HCT116 (cell line): Measurements from ENCODE around the gene CHST3. TPM values are rescaled to one million over a fixed set of nuclear protein-coding genes. Genes with fewer than 3 reads are reported as not detected.

Experiments used
- ATAC-seq: fragments of 200-7000 bp; cut with Tn5 transposase; 2 replicates; pipeline ENCODE4 v1.9.1; 2020; ENCODE audit warnings: mild to moderate bottlenecking, moderate library complexity
- BruUV-seq: library from RNA; stranded (reverse); fragments of 400-500 nt; replicated peaks from 2 replicates; lab custom pipeline; 2021; lab: Mats Ljungman, UMichigan
- CTCF ChIA-PET: fragments of 300-600 bp; sonication (Branson Sonifier 250); formaldehyde crosslinking; loops from one replicate; lab custom pipeline; 2021; ENCODE audit warnings: antibody characterized with exemption; lab: Charles Lee
- POLR2A ChIA-PET: fragments of 300-600, 350-600 bp; sonication (Branson Sonifier 250); formaldehyde crosslinking; loops from one replicate; lab custom pipeline; 2021; ENCODE audit warnings: antibody characterized with exemption; lab: Charles Lee
- RAD21 ChIA-PET, 2 experiments: fragments of 300-600 bp; sonication (Branson Sonifier 250); formaldehyde crosslinking; loops; one replicate each; lab custom pipeline; 2023; ENCODE audit warnings: low total read pairs in 2 of 2; ENCODE audit not compliant: uncharacterized antibody in 2 of 2, unreplicated experiment in 2 of 2, low non-redundant PET in 1 of 2; lab: Charles Lee
- DNase-seq: peaks from one replicate; pipeline ENCODE4 v3.0.0-alpha.2; 2010; ENCODE audit warnings: low read depth, low spot score
- H2AFZ ChIP-seq: fragments of 200-600 bp; shearing (Covaris generic), sonication (generic); 2 replicates; pipeline ENCODE4 v1.6.1; 2017; ENCODE audit warnings: low read depth, mixed run types, mixed read lengths, antibody characterized with exemption, low read length; ENCODE audit not compliant: poor library complexity, severe bottlenecking
- H3K27ac ChIP-seq: 2 replicates; pipeline ENCODE4 v1.5.1; 2012; ENCODE audit warnings: low read depth, low read length
- H3K27me3 ChIP-seq: fragments of 200-600 bp; sonication (generic); 2 replicates; pipeline ENCODE4 v1.6.1; 2016; ENCODE audit warnings: mixed run types, low read length, mixed read lengths; ENCODE audit not compliant: insufficient read depth
- H3K36me3 ChIP-seq, 2 experiments: fragments of 200-500 bp in 1 of 2; fragments of 200-600 bp in 1 of 2; sonication (Bioruptor generic) in 1 of 2; sonication (generic) in 1 of 2; 2 replicates each; pipeline versions ENCODE4 v1.5.1 to v1.6.1; 2014 to 2016; ENCODE audit warnings: low read length in 2 of 2, inconsistent platforms in 1 of 2, mixed read lengths in 1 of 2, mixed run types in 1 of 2; ENCODE audit not compliant: insufficient read depth in 2 of 2, control insufficient read depth in 1 of 2
- H3K4me1 ChIP-seq, 2 experiments: fragments of 200-600 bp in 1 of 2; sonication (generic) in 1 of 2; 2 replicates each; pipeline versions ENCODE4 v1.5.1 to v1.6.1; 2012 to 2017; ENCODE audit warnings: low read length in 2 of 2, inconsistent platforms in 1 of 2, mild to moderate bottlenecking in 1 of 2, mixed read lengths in 1 of 2, mixed run types in 1 of 2, moderate library complexity in 1 of 2; ENCODE audit not compliant: insufficient read depth in 2 of 2, control insufficient read depth in 1 of 2
- H3K4me2 ChIP-seq: fragments of 200-600 bp; sonication (generic); 2 replicates; pipeline ENCODE4 v1.6.1; 2017; ENCODE audit warnings: mixed run types, low read length, mixed read lengths
- H3K4me3 ChIP-seq, 2 experiments: fragments of 200-600 bp in 1 of 2; sonication (generic) in 1 of 2; replicated peaks in 1 of 2; 2 replicates each; pipeline ENCODE4 v1.5.1; 2011 to 2016; ENCODE audit warnings: low read length in 2 of 2, control low read depth in 1 of 2, low read depth in 1 of 2, mild to moderate bottlenecking in 1 of 2, mixed read lengths in 1 of 2, mixed run types in 1 of 2
- H3K79me2 ChIP-seq: fragments of 200-600 bp; sonication (generic); 2 replicates; pipeline ENCODE4 v1.6.1; 2017; ENCODE audit warnings: mild to moderate bottlenecking, mixed run types, low read length, moderate library complexity, mixed read lengths; ENCODE audit not compliant: insufficient read depth
- H3K9ac ChIP-seq: fragments of 200-600 bp; sonication (generic); 2 replicates; pipeline ENCODE4 v1.6.1; 2016; ENCODE audit warnings: low read length, mixed read lengths
- H3K9me2 ChIP-seq: fragments of 200-600 bp; sonication (generic), shearing (Covaris generic); 2 replicates; pipeline ENCODE4 v1.6.1; 2017; ENCODE audit warnings: mixed run types, mild to moderate bottlenecking, moderate library complexity; ENCODE audit not compliant: insufficient read depth
- H3K9me3 ChIP-seq, 2 experiments: fragments of 200-500 bp in 1 of 2; fragments of 200-600 bp in 1 of 2; sonication (Bioruptor generic) in 1 of 2; sonication (generic) in 1 of 2; 2 replicates each; pipeline ENCODE4 v1.6.1; 2014 to 2017; ENCODE audit warnings: low read length in 2 of 2, mixed read lengths in 2 of 2, inconsistent platforms in 1 of 2, low read depth in 1 of 2, mild to moderate bottlenecking in 1 of 2, mixed run types in 1 of 2, moderate library complexity in 1 of 2; ENCODE audit not compliant: control insufficient read depth in 1 of 2, insufficient read depth in 1 of 2
- H4K20me1 ChIP-seq: fragments of 200-600 bp; sonication (generic), shearing (Covaris generic); 2 replicates; pipeline ENCODE4 v1.6.1; 2017; ENCODE audit warnings: mixed run types, mild to moderate bottlenecking, moderate library complexity; ENCODE audit not compliant: insufficient read depth
- CBX3 ChIP-seq: IDR thresholded peaks from 2 replicates; pipeline ENCODE4 v1.6.1; 2012; ENCODE audit warnings: low read depth
- CEBPB ChIP-seq: IDR thresholded peaks from 2 replicates; pipeline ENCODE4 v1.6.1; 2012; ENCODE audit warnings: low read depth
- EGR1 ChIP-seq: IDR thresholded peaks from 2 replicates; pipeline ENCODE4 v1.6.1; 2012; ENCODE audit warnings: low read depth
- ELF1 ChIP-seq: IDR thresholded peaks from 2 replicates; pipeline ENCODE4 v1.6.1; 2012; ENCODE audit warnings: low read depth, borderline replicate concordance
- EZH2 ChIP-seq: fragments of 200-600 bp; sonication (generic); IDR thresholded peaks from 2 replicates; pipeline ENCODE4 v1.6.1; 2017; ENCODE audit warnings: antibody characterized with exemption, mixed run types
- FOSL1 ChIP-seq: IDR thresholded peaks from 2 replicates; pipeline ENCODE4 v1.6.1; 2012; ENCODE audit warnings: low read depth
- JUND ChIP-seq: IDR thresholded peaks from 2 replicates; pipeline ENCODE4 v1.6.1; 2012
- POLR2A ChIP-seq: IDR thresholded peaks from 2 replicates; pipeline ENCODE4 v1.7.0; 2011; ENCODE audit warnings: borderline replicate concordance; ENCODE audit not compliant: insufficient read depth, insufficient read length; ENCODE audit errors: extremely low read depth
- POLR2AphosphoS5 ChIP-seq: IDR thresholded peaks from 2 replicates; pipeline ENCODE4 v1.6.1; 2011; ENCODE audit warnings: mild to moderate bottlenecking, low read depth, low read length, moderate library complexity
- RAD21 ChIP-seq: IDR thresholded peaks from 2 replicates; pipeline ENCODE4 v1.6.1; 2012; ENCODE audit warnings: low read depth, mild to moderate bottlenecking
- REST ChIP-seq: IDR thresholded peaks from 2 replicates; pipeline ENCODE4 v1.6.1; 2012; ENCODE audit warnings: low read depth
- SIN3A ChIP-seq: IDR thresholded peaks from 2 replicates; pipeline ENCODE4 v1.6.1; 2012; ENCODE audit warnings: low read depth
- SP1 ChIP-seq: IDR thresholded peaks from 2 replicates; pipeline ENCODE4 v1.6.1; 2012; ENCODE audit warnings: low read depth
- SRF ChIP-seq: IDR thresholded peaks from 2 replicates; pipeline ENCODE4 v1.6.1; 2012; ENCODE audit warnings: low read depth
- ZFX ChIP-seq: fragments of 450-650 bp; IDR thresholded peaks from 2 replicates; pipeline ENCODE4 v1.6.1; 2017
- ZNF274 ChIP-seq: fragments of 200-500 bp; sonication (Bioruptor generic); IDR thresholded peaks from 2 replicates; pipeline ENCODE4 v1.6.1; 2014; ENCODE audit warnings: mild to moderate bottlenecking, low read depth, low read length, inconsistent platforms
- intact Hi-C: fragments of 100-400 bp; cut with micrococcal nuclease; formaldehyde crosslinking; loops from 2 replicates; pipeline ENCODE4 v1.10.0; 2022
- total RNA-seq: library from RNA; stranded (reverse); gene quantifications from one replicate; pipeline ENCODE4 v1.2.1, GENCODE V29; 2021; ENCODE audit not compliant: unreplicated experiment
- TF ChIP-seq, protein P1 (sequence below): IDR thresholded peaks from 2 replicates; pipeline ENCODE4 v1.6.1; 2011; ENCODE audit warnings: mild to moderate bottlenecking, low read length, moderate library complexity; ENCODE audit not compliant: insufficient replicate concordance; ENCODE audit errors: extremely low read depth
- TF ChIP-seq, protein P2 (sequence below): IDR thresholded peaks from 2 replicates; pipeline ENCODE4 v1.6.1; 2012
- TF ChIP-seq, protein P3 (sequence below), 3 experiments: fragments of 200-600 bp in 1 of 3; sonication (generic) in 1 of 3; IDR thresholded peaks in 2 of 3; conservative IDR thresholded peaks in 1 of 3; 2 replicates each; pipeline ENCODE4 v1.5.1; 2012 to 2017; ENCODE audit warnings: low read depth in 2 of 3, low read length in 2 of 3, antibody characterized with exemption in 1 of 3, borderline replicate concordance in 1 of 3, control low read depth in 1 of 3, mild to moderate bottlenecking in 1 of 3, mixed read lengths in 1 of 3, mixed run types in 1 of 3, moderate library complexity in 1 of 3; ENCODE audit not compliant: insufficient read depth in 1 of 3
- TF ChIP-seq, protein P4 (sequence below): IDR thresholded peaks from 2 replicates; pipeline ENCODE4 v1.6.1; 2012

CHST3 gene
- total RNA-seq, 1 experiment from 2014 or later: 10.6 TPM

- POLR2A ChIA-PET: no interaction called here
- intact Hi-C loops: loop anchor here (1.0 kb wide), 1 partner anchor 89 kb away; no protein-coding TSS in a partner anchor
- Histone ChIP-seq H4K20me1 (no peaks in the 10 kb centered on the region), H3K4me2 (no peak overlapping the region), H3K4me3 (no peak overlapping the region), H3K9me2 (no peaks in the 10 kb centered on the region), H3K79me2 (peaks cover under 1% of the 10 kb centered on the region; the same call in 1 of the 2 replicates), H3K36me3 (no peaks in the 10 kb centered on the region), H3K9ac (no peak overlapping the region), H3K4me1 (peaks cover 0 to 15% of the 10 kb centered on the region in 2 experiments; a peak in 3 of 4 replicates), H3K9me3 (peaks cover 0 to 9% of the 10 kb centered on the region in 2 experiments; a peak in 1 of 4 replicates), H2AFZ (no peak overlapping the region), H3K27me3 (no peaks in the 10 kb centered on the region), H3K27ac (no peak overlapping the region)
- no peak for ATAC-seq
- RAD21 ChIA-PET: no interaction called here
- CTCF ChIA-PET: no interaction called here
- no peak for DNase-seq
- TF ChIP-seq EZH2: no peak
- TF ChIP-seq ZNF274: no peak
- no peak for TF ChIP-seq REST
- TF ChIP-seq SRF: no peak
- TF ChIP-seq, protein P1, sequence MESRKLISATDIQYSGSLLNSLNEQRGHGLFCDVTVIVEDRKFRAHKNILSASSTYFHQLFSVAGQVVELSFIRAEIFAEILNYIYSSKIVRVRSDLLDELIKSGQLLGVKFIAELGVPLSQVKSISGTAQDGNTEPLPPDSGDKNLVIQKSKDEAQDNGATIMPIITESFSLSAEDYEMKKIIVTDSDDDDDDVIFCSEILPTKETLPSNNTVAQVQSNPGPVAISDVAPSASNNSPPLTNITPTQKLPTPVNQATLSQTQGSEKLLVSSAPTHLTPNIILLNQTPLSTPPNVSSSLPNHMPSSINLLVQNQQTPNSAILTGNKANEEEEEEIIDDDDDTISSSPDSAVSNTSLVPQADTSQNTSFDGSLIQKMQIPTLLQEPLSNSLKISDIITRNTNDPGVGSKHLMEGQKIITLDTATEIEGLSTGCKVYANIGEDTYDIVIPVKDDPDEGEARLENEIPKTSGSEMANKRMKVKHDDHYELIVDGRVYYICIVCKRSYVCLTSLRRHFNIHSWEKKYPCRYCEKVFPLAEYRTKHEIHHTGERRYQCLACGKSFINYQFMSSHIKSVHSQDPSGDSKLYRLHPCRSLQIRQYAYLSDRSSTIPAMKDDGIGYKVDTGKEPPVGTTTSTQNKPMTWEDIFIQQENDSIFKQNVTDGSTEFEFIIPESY: no peak
- no peak for TF ChIP-seq FOSL1
- TF ChIP-seq EGR1: no peak
- TF ChIP-seq CBX3: no peak
- no peak for TF ChIP-seq CEBPB
- TF ChIP-seq POLR2A: no peak
- TF ChIP-seq, protein P2, sequence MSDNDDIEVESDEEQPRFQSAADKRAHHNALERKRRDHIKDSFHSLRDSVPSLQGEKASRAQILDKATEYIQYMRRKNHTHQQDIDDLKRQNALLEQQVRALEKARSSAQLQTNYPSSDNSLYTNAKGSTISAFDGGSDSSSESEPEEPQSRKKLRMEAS: no peak
- no peak for TF ChIP-seq RAD21
- TF ChIP-seq POLR2AphosphoS5: no peak
- no peak for TF ChIP-seq ELF1
- TF ChIP-seq, protein P3, sequence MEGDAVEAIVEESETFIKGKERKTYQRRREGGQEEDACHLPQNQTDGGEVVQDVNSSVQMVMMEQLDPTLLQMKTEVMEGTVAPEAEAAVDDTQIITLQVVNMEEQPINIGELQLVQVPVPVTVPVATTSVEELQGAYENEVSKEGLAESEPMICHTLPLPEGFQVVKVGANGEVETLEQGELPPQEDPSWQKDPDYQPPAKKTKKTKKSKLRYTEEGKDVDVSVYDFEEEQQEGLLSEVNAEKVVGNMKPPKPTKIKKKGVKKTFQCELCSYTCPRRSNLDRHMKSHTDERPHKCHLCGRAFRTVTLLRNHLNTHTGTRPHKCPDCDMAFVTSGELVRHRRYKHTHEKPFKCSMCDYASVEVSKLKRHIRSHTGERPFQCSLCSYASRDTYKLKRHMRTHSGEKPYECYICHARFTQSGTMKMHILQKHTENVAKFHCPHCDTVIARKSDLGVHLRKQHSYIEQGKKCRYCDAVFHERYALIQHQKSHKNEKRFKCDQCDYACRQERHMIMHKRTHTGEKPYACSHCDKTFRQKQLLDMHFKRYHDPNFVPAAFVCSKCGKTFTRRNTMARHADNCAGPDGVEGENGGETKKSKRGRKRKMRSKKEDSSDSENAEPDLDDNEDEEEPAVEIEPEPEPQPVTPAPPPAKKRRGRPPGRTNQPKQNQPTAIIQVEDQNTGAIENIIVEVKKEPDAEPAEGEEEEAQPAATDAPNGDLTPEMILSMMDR (IDR thresholded peaks at IDR 0.05 in 2 of 3, conservative IDR thresholded peaks at IDR 0.05 in 1 of 3; ENCODE audit: borderline replicate concordance in 1 of 3, insufficient read depth in 1 of 3, low read depth in 2 of 3, low read length in 2 of 3): no peak
- TF ChIP-seq SIN3A: no peak
- TF ChIP-seq, protein P4, sequence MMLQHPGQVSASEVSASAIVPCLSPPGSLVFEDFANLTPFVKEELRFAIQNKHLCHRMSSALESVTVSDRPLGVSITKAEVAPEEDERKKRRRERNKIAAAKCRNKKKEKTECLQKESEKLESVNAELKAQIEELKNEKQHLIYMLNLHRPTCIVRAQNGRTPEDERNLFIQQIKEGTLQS: no peak
- no peak for TF ChIP-seq JUND
- TF ChIP-seq SP1: no peak
- TF ChIP-seq ZFX: no peak
- BruUV-seq: no TSS peak
These were observed 4.7 kb upstream of the CHST3 start for GRCh38 chr10:71959526-71959925.
